Endothelial cell of umbilical vein (primary cell): ENCODE measurements around the gene GANC. TPM values are rescaled to one million over a fixed set of nuclear protein-coding genes. Genes with fewer than 3 reads are reported as not detected.
A peak's percentile ranks its signal among the peaks of the same experiment; 100 is the strongest.

Source experiments
- BruUV-seq: library from RNA; stranded (reverse); fragments of 400-500 nt; replicated peaks from 2 replicates; lab custom pipeline; 2021; lab: Mats Ljungman, UMichigan
- CTCF ChIA-PET: fragments of 300-600, 350-600 bp; sonication (Branson Sonifier 250); formaldehyde crosslinking; loops from one replicate; lab custom pipeline; 2021; ENCODE audit warnings: antibody characterized with exemption, inconsistent platforms; lab: Charles Lee
- POLR2A ChIA-PET: fragments of 300-600, 350-600 bp; sonication (Branson Sonifier 250); formaldehyde crosslinking; loops from one replicate; lab custom pipeline; 2021; ENCODE audit warnings: antibody characterized with exemption, inconsistent platforms; lab: Charles Lee
- DNase-seq: peaks from one replicate; pipeline ENCODE4 v3.0.0-alpha.2; 2011; ENCODE audit warnings: low read depth, low spot score
- FAIRE-seq: peaks from 2 replicates; lab custom pipeline; 2011; peaks lifted over from hg19 to GRCh38; lab: Jason Lieb, UNC
- H2AFZ ChIP-seq: 2 replicates; pipeline ENCODE4 v1.6.0; 2012; ENCODE audit warnings: low read depth, low read length, control low read depth, inconsistent platforms
- H3K27ac ChIP-seq: 2 replicates; pipeline ENCODE4 v1.5.1; 2011; ENCODE audit warnings: low read depth, mild to moderate bottlenecking, control low read depth, low read length, moderate library complexity; ENCODE audit not compliant: insufficient read depth
- H3K27me3 ChIP-seq, 2 experiments: 2 replicates each; pipeline versions ENCODE4 v1.6.0 to v1.6.1; 2011; ENCODE audit warnings: low read length in 2 of 2, mixed read lengths in 1 of 2; ENCODE audit not compliant: control insufficient read depth in 2 of 2, insufficient read depth in 2 of 2
- H3K36me3 ChIP-seq, 2 experiments: 2 replicates in 1 of 2; 3 replicates in 1 of 2; pipeline ENCODE4 v1.5.1; 2011; ENCODE audit warnings: low read length in 2 of 2, mild to moderate bottlenecking in 1 of 2, moderate library complexity in 1 of 2; ENCODE audit not compliant: control insufficient read depth in 2 of 2, insufficient read depth in 2 of 2; ENCODE audit errors: extremely low read depth in 1 of 2
- H3K4me1 ChIP-seq: 3 replicates; pipeline ENCODE4 v1.5.1; 2011; ENCODE audit warnings: mild to moderate bottlenecking, low read length; ENCODE audit not compliant: control insufficient read depth, insufficient read depth; ENCODE audit errors: extremely low read depth
- H3K4me2 ChIP-seq: 2 replicates; pipeline ENCODE4 v1.6.1; 2011; ENCODE audit warnings: low read length, control low read depth, mixed read lengths; ENCODE audit not compliant: insufficient read depth
- H3K4me3 ChIP-seq, 3 experiments: fragments of 200-600 bp in 1 of 3; sonication (generic), shearing (Covaris generic) in 1 of 3; replicated peaks in 1 of 3; 2 replicates each; pipeline ENCODE4 v1.5.1; 2011 to 2016; ENCODE audit warnings: control low read depth in 3 of 3, low read length in 3 of 3, mild to moderate bottlenecking in 2 of 3, inconsistent platforms in 1 of 3, low read depth in 1 of 3, moderate library complexity in 1 of 3; ENCODE audit not compliant: insufficient read depth in 1 of 3
- H3K79me2 ChIP-seq: 2 replicates; pipeline ENCODE4 v1.6.0; 2012; ENCODE audit warnings: low read length, inconsistent platforms; ENCODE audit not compliant: control insufficient read depth, insufficient read depth
- H3K9ac ChIP-seq: replicated peaks from 2 replicates; pipeline ENCODE3; 2011; ENCODE audit warnings: low read length, control low read depth; ENCODE audit not compliant: insufficient read depth; ENCODE audit errors: extremely low read depth
- H3K9me1 ChIP-seq: replicated peaks from 3 replicates; pipeline ENCODE4 v1.6.0; 2011; ENCODE audit warnings: mild to moderate bottlenecking, low read length; ENCODE audit not compliant: control insufficient read depth, insufficient read depth; ENCODE audit errors: extremely low read depth
- H3K9me3 ChIP-seq: replicated peaks from 2 replicates; pipeline ENCODE4 v1.5.1; 2012; ENCODE audit warnings: low read length, inconsistent platforms; ENCODE audit not compliant: control insufficient read depth, insufficient read depth
- H4K20me1 ChIP-seq: replicated peaks from 2 replicates; pipeline ENCODE3; 2011; ENCODE audit warnings: mild to moderate bottlenecking, low read length; ENCODE audit not compliant: control insufficient read depth, insufficient read depth; ENCODE audit errors: extremely low read depth
- EZH2 ChIP-seq: IDR thresholded peaks from 2 replicates; pipeline ENCODE4 v1.6.1; 2012; ENCODE audit warnings: borderline replicate concordance, low read depth, mild to moderate bottlenecking, moderate library complexity, low read length, inconsistent platforms; ENCODE audit not compliant: severe bottlenecking
- FOS ChIP-seq: IDR thresholded peaks from 2 replicates; pipeline ENCODE4 v1.6.1; 2011; ENCODE audit warnings: mild to moderate bottlenecking, low read length, moderate library complexity, borderline replicate concordance; ENCODE audit not compliant: insufficient read depth
- GATA2 ChIP-seq: IDR thresholded peaks from 2 replicates; pipeline ENCODE4 v1.7.0; 2011; ENCODE audit warnings: low read depth, mild to moderate bottlenecking, moderate library complexity, mixed read lengths, low read length; ENCODE audit not compliant: insufficient read length, insufficient read depth
- JUN ChIP-seq: IDR thresholded peaks from 2 replicates; pipeline ENCODE4 v1.6.1; 2011; ENCODE audit warnings: borderline replicate concordance, low read depth; ENCODE audit not compliant: insufficient read length, insufficient read depth
- MYC ChIP-seq: IDR thresholded peaks from one replicate; pipeline ENCODE4 v1.6.1; 2011; ENCODE audit warnings: mild to moderate bottlenecking, low read depth, low read length
- dilution Hi-C: fragments of 300-500 bp; cut with MboI; formaldehyde crosslinking; loops from one replicate; pipeline ENCODE4 v1.15.0; 2019; ENCODE audit warnings: low sequenced_read_pairs; ENCODE audit not compliant: extremely low pct_ligation_motif_present
- intact Hi-C: fragments of 100-400 bp; cut with micrococcal nuclease; formaldehyde crosslinking; loops from one replicate; pipeline ENCODE4 v1.10.0; 2022
- polyA plus RNA-seq, 4 experiments: library from polyadenylated mRNA; depleted of rRNA in 3 of 4; stranded (reverse) in 3 of 4; unstranded in 1 of 4; fragments of >200 nt; gene quantifications; 2 replicates each; pipeline versions ENCODE4 v1.2.1 to v1.2.3, GENCODE V29; 2011 to 2012; ENCODE audit warnings: missing spikeins in 1 of 4
- total RNA-seq: library from RNA; stranded (reverse); gene quantifications from 2 replicates; pipeline ENCODE4 v1.2.3, GENCODE V29; 2021
- TF ChIP-seq, protein P1 (sequence below), 2 donors: IDR thresholded peaks; 1 replicate in 1 of 2; 2 replicates in 1 of 2; pipeline ENCODE4 v1.5.1; 2011; ENCODE audit warnings: low read length in 2 of 2, mild to moderate bottlenecking in 2 of 2, moderate library complexity in 2 of 2, control low read depth in 1 of 2, inconsistent platforms in 1 of 2, low read depth in 1 of 2; ENCODE audit not compliant: insufficient read depth in 1 of 2; ENCODE audit errors: extremely low read depth in 1 of 2

GANC gene
- total and polyA plus RNA-seq, 2 donors (not counting 3 experiments of a cell fraction or from before 2014, with no cell fraction given), result 8.5 to 17.8 TPM

DNA sequence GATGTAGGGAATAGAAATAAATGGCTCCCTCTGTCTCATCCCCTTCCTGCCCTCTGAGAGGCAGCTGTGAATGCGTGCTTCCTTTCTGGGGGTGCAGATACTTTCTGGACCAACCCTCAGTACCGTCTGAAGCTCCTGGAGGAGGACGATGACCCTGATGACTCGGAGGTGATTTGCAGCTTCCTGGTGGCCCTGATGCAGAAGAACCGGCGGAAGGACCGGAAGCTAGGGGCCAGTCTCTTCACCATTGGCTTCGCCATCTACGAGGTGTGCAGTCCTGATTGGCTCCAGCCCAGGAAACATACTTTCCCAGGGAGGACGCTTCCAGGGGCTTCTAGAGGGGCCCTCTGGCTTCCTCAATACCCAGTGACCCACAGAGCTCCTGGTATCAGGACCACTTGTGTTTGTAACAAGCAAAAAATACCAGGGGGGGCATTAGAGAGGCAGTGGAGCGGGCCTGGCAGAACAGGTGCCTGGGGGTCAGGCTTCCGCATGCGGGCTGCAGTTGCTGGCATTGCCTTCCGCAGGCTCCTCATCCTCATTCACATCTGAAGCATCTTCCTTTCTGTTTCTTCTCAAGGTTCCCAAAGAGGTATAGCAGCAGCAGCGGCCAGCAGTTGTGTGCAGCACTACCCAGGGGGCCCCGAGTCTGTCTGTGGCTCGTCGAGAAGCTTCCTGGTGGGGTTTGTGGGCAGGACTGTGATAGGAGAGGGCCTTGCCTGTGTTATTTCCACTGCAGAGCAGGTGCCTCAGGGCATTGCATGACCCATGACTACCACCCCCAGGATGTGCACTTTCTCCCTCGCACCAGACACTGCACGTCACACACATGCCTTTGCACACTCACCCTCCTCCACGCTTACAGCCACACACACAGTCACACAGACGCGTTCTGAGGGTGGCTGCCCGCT is 128.8 kb downstream of the GANC start:
- no peaks in the 10 kb centered on the region for H3K9me3 ChIP-seq
- FAIRE-seq (peak; percentile 47), DNase-seq (peak; percentile 16)
- H3K4me3 ChIP-seq, result no peak overlapping the region
- H4K20me1 ChIP-seq, result no peaks in the 10 kb centered on the region
- CTCF ChIA-PET, result interaction anchor here (1.1 kb wide), 1 partner anchor 17 kb away, joined by 3 read pairs; no protein-coding TSS in a partner anchor
- H3K27me3 ChIP-seq, result no peaks in the 10 kb centered on the region
- peak overlapping the region; percentile 8 for H3K4me2 ChIP-seq
- H3K27ac ChIP-seq, result no peak overlapping the region
- H3K36me3 ChIP-seq, result no peaks in the 10 kb centered on the region
- H2AFZ ChIP-seq, result peak overlapping the region; percentile 72
- no peaks in the 10 kb centered on the region for H3K79me2 ChIP-seq
- H3K4me1 ChIP-seq, result peaks cover 9% of the 10 kb centered on the region
- H3K9ac ChIP-seq, result no peak overlapping the region
- POLR2A ChIA-PET, result interaction anchor here (0.6 kb wide), 1 partner anchor 833 kb away, joined by 5 read pairs; no protein-coding TSS in a partner anchor
- no peaks in the 10 kb centered on the region for H3K9me1 ChIP-seq
- TF ChIP-seq GATA2, result no peak
- no peak for TF ChIP-seq EZH2
- TF ChIP-seq, protein P1, sequence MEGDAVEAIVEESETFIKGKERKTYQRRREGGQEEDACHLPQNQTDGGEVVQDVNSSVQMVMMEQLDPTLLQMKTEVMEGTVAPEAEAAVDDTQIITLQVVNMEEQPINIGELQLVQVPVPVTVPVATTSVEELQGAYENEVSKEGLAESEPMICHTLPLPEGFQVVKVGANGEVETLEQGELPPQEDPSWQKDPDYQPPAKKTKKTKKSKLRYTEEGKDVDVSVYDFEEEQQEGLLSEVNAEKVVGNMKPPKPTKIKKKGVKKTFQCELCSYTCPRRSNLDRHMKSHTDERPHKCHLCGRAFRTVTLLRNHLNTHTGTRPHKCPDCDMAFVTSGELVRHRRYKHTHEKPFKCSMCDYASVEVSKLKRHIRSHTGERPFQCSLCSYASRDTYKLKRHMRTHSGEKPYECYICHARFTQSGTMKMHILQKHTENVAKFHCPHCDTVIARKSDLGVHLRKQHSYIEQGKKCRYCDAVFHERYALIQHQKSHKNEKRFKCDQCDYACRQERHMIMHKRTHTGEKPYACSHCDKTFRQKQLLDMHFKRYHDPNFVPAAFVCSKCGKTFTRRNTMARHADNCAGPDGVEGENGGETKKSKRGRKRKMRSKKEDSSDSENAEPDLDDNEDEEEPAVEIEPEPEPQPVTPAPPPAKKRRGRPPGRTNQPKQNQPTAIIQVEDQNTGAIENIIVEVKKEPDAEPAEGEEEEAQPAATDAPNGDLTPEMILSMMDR (IDR thresholded peaks at IDR 0.05; ENCODE audit: extremely low read depth in 1 of 2, insufficient read depth in 1 of 2, low read depth in 1 of 2, low read length in 2 of 2), result no peak
- no peak for TF ChIP-seq MYC
- no peak for TF ChIP-seq FOS
- TF ChIP-seq JUN, result no peak
- intact Hi-C loops, result no loop called here
- dilution Hi-C loops, result no loop called here
- no TSS peak for BruUV-seq
